Measurements from ENCODE around the gene UBE2E2.
"Not testable (repeated sequence)": the region's sequence is repeated elsewhere in the genome, so short reads cannot be mapped to it uniquely, and the experiment has no call there.

GRCh38 chr3:23349444-23349843 lies 146.3 kb downstream of the UBE2E2 start:
- not testable (repeated sequence) for TF ChIP-seq CTCF (conservative IDR thresholded peaks at IDR 0.05; ENCODE audit: low read length); EZH2phosphoT487 (IDR thresholded peaks at IDR 0.05; ENCODE audit: borderline replicate concordance, low read depth, low read length)

Data from OCI-LY7 (cell line).